HG02870 (cell line): Measurements from ENCODE around the gene LINC00305.

Experiments
- ATAC-seq: cut with Tn5 transposase; IDR thresholded peaks from one replicate; pipeline ENCODE4 v1.9.1; 2021; ENCODE audit warnings: mild to moderate bottlenecking, moderate library complexity; ENCODE audit not compliant: unreplicated experiment

The LINC00305 gene

DNA sequence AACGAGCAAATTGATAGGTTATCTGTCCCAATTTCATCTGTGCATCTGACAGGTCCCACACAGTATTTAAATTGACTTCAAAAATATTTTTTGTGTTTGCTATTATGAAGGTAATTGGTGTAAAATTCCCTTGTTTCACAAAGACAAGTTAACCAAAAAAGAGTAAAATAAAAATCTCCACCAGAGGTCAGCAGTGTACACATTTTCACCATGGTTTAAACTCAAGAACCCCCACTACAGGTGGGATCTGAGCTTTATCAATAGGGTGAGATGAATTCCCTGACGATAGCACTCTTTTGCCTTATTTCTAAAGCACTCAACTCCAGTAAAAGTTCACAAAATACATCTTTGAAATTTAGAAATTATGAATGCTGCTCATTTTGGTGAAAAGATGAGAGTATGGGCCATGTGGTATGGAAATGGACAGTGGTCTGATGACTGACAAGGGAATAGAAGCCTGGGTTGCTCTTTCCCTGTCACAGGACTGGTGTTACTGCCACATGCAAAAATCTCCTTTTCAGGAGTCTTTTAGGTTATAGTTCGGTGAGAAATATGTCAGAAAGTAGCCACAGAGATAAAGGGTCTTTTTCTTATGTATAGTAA is 111.0 kb downstream of the LINC00305 start:
- no peak for ATAC-seq

DNA sequence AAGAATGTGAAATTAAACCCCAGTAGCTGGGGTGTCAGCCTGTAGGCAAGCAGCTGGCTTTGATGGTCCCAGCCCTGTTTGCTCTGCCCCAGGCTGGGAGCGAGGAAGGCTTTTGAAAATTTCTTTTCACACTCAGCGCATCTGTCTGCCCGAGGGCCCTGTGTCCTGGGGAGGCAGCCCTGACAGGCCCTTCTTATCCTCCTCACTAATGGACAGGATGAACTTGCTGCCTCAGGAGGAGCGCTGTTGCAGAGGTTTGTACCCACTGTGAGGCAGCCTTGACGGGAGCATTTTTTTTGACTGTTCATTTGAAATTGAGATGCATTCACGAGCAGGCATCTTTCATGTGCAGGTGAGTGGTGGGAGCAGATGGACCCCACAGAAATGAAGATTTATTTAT is 116.6 kb downstream of the LINC00305 start:
- no peak for ATAC-seq

DNA sequence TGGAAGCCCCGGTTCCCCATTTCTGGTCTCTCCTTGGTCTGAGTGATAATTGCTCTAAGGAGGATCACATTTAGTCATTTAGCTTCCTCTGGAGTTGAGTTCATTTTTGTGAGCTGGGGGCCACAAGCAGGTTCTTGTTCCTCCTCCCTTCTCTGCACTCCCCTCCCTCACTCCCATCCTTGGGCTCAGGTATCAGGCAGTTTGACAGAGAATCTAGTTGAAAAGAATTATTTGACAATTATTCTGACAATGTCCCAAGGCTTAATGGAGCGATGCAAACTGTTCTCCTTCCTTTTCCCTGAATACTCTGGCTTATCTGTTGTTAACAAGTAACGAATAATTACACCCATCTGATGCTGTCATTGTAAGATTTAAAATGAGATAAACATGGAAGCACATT is 117.5 kb downstream of the LINC00305 start:
- no peak for ATAC-seq
